Measurements from ENCODE around the gene C5orf34. TPM values are rescaled to one million over a fixed set of nuclear protein-coding genes. Genes with fewer than 3 reads are reported as not detected.

C5orf34 gene
- total RNA-seq, 1 experiment from 2014 or later: 5.9 TPM

- Mint-ChIP-seq H3K4me3 (ENCODE audit: unreplicated experiment) (no peak overlapping the region), H3K36me3 (ENCODE audit: insufficient read depth, unreplicated experiment) (no peaks in the 10 kb centered on the region), H3K4me1 (ENCODE audit: insufficient read depth, unreplicated experiment) (no peaks in the 10 kb centered on the region), H3K27ac (ENCODE audit: low read depth, unreplicated experiment) (no peak overlapping the region), H3K9me3 (ENCODE audit: unreplicated experiment) (no peaks in the 10 kb centered on the region), H3K27me3 (ENCODE audit: insufficient read depth, unreplicated experiment) (no peaks in the 10 kb centered on the region)
- ChIA-PET CTCF (interaction anchor here (2.9 kb wide), 1 partner anchor 14 kb away, joined by 13 read pairs; the partner anchor contains the start of gene TMEM267), POLR2A (interaction anchor here (0.6 to 2.3 kb wide), 4 partner anchors 14 to 1963 kb away, joined by 3 to 11 read pairs (median 4); partner anchors contain the start of genes C5orf34 and TMEM267)
- BruUV-seq (replicated peaks): no TSS peak
- intact Hi-C loops (cut with micrococcal nuclease): no loop called here
- no peak for TF ChIP-seq CTCF (IDR thresholded peaks at IDR 0.05; ENCODE audit: unreplicated experiment)
- DNase-seq (ENCODE audit: unreplicated experiment): no peak
These were observed 16.4 kb downstream of the C5orf34 start for GRCh38 chr5:43498581-43498980.

GRCh38 chr5:43497311-43498104 lies 17.4 kb downstream of the C5orf34 start:
- no peak for TF ChIP-seq CTCF (IDR thresholded peaks at IDR 0.05; ENCODE audit: unreplicated experiment)
- H3K4me3 Mint-ChIP-seq (ENCODE audit: unreplicated experiment): no peak overlapping the region
- no peaks in the 10 kb centered on the region for H3K9me3 Mint-ChIP-seq (ENCODE audit: unreplicated experiment)
- H3K36me3 Mint-ChIP-seq (ENCODE audit: insufficient read depth, unreplicated experiment): no peaks in the 10 kb centered on the region
- CTCF ChIA-PET: interaction anchor here (2.5 kb wide), 1 partner anchor 13 kb away, joined by 14 read pairs; the partner anchor contains the start of gene TMEM267
- POLR2A ChIA-PET: interaction anchor here (0.8 to 2.3 kb wide), 3 partner anchors 13 to 58 kb away, joined by 5 to 11 read pairs (median 6); partner anchors contain the start of gene TMEM267
- DNase-seq (ENCODE audit: unreplicated experiment): no peak
- intact Hi-C loops (cut with micrococcal nuclease): no loop called here
- H3K4me1 Mint-ChIP-seq (ENCODE audit: insufficient read depth, unreplicated experiment): no peaks in the 10 kb centered on the region
- H3K27ac Mint-ChIP-seq (ENCODE audit: low read depth, unreplicated experiment): no peak overlapping the region
- BruUV-seq (replicated peaks): no TSS peak
- H3K27me3 Mint-ChIP-seq (ENCODE audit: insufficient read depth, unreplicated experiment): no peaks in the 10 kb centered on the region

GRCh38 chr5:43491326-43491725 lies 23.6 kb downstream of the C5orf34 start:
- no peak for DNase-seq (ENCODE audit: unreplicated experiment)
- no peaks in the 10 kb centered on the region for H3K9me3 Mint-ChIP-seq (ENCODE audit: unreplicated experiment)
- H3K4me3 Mint-ChIP-seq (ENCODE audit: unreplicated experiment): no peak overlapping the region
- BruUV-seq (replicated peaks): no TSS peak
- intact Hi-C loops (cut with micrococcal nuclease): no loop called here
- ChIA-PET CTCF (interaction anchor here (0.7 to 0.8 kb wide), 2 partner anchors 102 to 581 kb away, joined by 3 to 5 read pairs; no protein-coding TSS in a partner anchor), POLR2A (interaction anchor here (0.6 to 1.7 kb wide), 2 partner anchors 18 to 23 kb away, joined by 3 to 4 read pairs; partner anchors contain the start of gene C5orf34)
- no peaks in the 10 kb centered on the region for H3K4me1 Mint-ChIP-seq (ENCODE audit: insufficient read depth, unreplicated experiment)
- H3K36me3 Mint-ChIP-seq (ENCODE audit: insufficient read depth, unreplicated experiment): no peaks in the 10 kb centered on the region
- TF ChIP-seq CTCF (IDR thresholded peaks at IDR 0.05; ENCODE audit: unreplicated experiment): no peak
- no peak overlapping the region for H3K27ac Mint-ChIP-seq (ENCODE audit: low read depth, unreplicated experiment)
- H3K27me3 Mint-ChIP-seq (ENCODE audit: insufficient read depth, unreplicated experiment): no peaks in the 10 kb centered on the region

GRCh38 chr5:43486353-43486752 lies 28.6 kb downstream of the C5orf34 start:
- TF ChIP-seq CTCF (IDR thresholded peaks at IDR 0.05; ENCODE audit: unreplicated experiment): no peak
- H3K27me3 Mint-ChIP-seq (ENCODE audit: insufficient read depth, unreplicated experiment): no peaks in the 10 kb centered on the region
- ChIA-PET POLR2A (interaction anchor here (1.0 to 5.0 kb wide), 4 partner anchors 65 to 174 kb away, joined by 4 to 78 read pairs (median 18); no protein-coding TSS in a partner anchor), CTCF (interaction anchor here (0.6 to 4.5 kb wide), 8 partner anchors 11 to 259 kb away, joined by 3 to 142 read pairs (median 10); partner anchors contain the start of gene CCL28)
- H3K4me1 Mint-ChIP-seq (ENCODE audit: insufficient read depth, unreplicated experiment): peaks cover 11% of the 10 kb centered on the region
- no TSS peak for BruUV-seq (replicated peaks)
- H3K36me3 Mint-ChIP-seq (ENCODE audit: insufficient read depth, unreplicated experiment): peaks cover 16% of the 10 kb centered on the region
- no peak for DNase-seq (ENCODE audit: unreplicated experiment)
- no peak overlapping the region for H3K27ac Mint-ChIP-seq (ENCODE audit: low read depth, unreplicated experiment)
- H3K4me3 Mint-ChIP-seq (ENCODE audit: unreplicated experiment): no peak overlapping the region
- H3K9me3 Mint-ChIP-seq (ENCODE audit: unreplicated experiment): no peaks in the 10 kb centered on the region
- intact Hi-C loops (cut with micrococcal nuclease): no loop called here
